GM21423 (cell line): ENCODE measurements around the gene ARHGAP27.

Source experiments
- ATAC-seq: cut with Tn5 transposase; IDR thresholded peaks from one replicate; pipeline ENCODE4 v1.9.1; 2021; ENCODE audit warnings: mild to moderate bottlenecking, moderate library complexity; ENCODE audit not compliant: unreplicated experiment

ARHGAP27 gene

GRCh38 chr17:45408611-45409421, 23.9 kb downstream of the ARHGAP27 start:
- no peak for ATAC-seq

- no peak for ATAC-seq
Measured at GRCh38 chr17:45406107-45406506, 26.6 kb downstream of the ARHGAP27 start.

GRCh38 chr17:45405250-45406086, 27.2 kb downstream of the ARHGAP27 start:
- ATAC-seq, result no peak

- no peak for ATAC-seq
Measured at GRCh38 chr17:45404870-45405249, 27.8 kb downstream of the ARHGAP27 start.

- no peak for ATAC-seq
Measured at GRCh38 chr17:45403906-45404490, 28.7 kb downstream of the ARHGAP27 start.

GRCh38 chr17:45402916-45403315, 29.8 kb downstream of the ARHGAP27 start:
- ATAC-seq, result no peak

- no peak for ATAC-seq
Measured at GRCh38 chr17:45398800-45399199, 33.9 kb downstream of the ARHGAP27 start.

GRCh38 chr17:45397796-45398195, 34.9 kb downstream of the ARHGAP27 start:
- ATAC-seq, result no peak

- ATAC-seq, result no peak
Measured at GRCh38 chr17:45396496-45397205, 36.0 kb downstream of the ARHGAP27 start.

GRCh38 chr17:45395569-45396415, 36.9 kb downstream of the ARHGAP27 start:
- ATAC-seq, result no peak

- no peak for ATAC-seq
Measured at GRCh38 chr17:45394913-45395568, 37.6 kb downstream of the ARHGAP27 start.

- no peak for ATAC-seq
Measured at GRCh38 chr17:45394564-45394912, 38.1 kb downstream of the ARHGAP27 start.

GRCh38 chr17:45394091-45394490, 38.6 kb downstream of the ARHGAP27 start:
- ATAC-seq, result no peak

- ATAC-seq, result no peak
Measured at GRCh38 chr17:45393411-45393810, 39.3 kb downstream of the ARHGAP27 start.

GRCh38 chr17:45391918-45392317, 40.8 kb downstream of the ARHGAP27 start:
- no peak for ATAC-seq

GRCh38 chr17:45391291-45391690, 41.4 kb downstream of the ARHGAP27 start:
- ATAC-seq, result no peak

- no peak for ATAC-seq
Measured at GRCh38 chr17:45389354-45389753, 43.3 kb downstream of the ARHGAP27 start.

GRCh38 chr17:45388604-45389325, 43.9 kb downstream of the ARHGAP27 start:
- ATAC-seq, result no peak

- no peak for ATAC-seq
Measured at GRCh38 chr17:45387739-45388138, 44.9 kb downstream of the ARHGAP27 start.
